Measurements from ENCODE around the gene CHCHD4.
A peak's percentile ranks its signal among the peaks of the same experiment; 100 is the strongest.
"Not testable (repeated sequence)": the region's sequence is repeated elsewhere in the genome, so short reads cannot be mapped to it uniquely, and the experiment has no call there.

The CHCHD4 gene

DNA sequence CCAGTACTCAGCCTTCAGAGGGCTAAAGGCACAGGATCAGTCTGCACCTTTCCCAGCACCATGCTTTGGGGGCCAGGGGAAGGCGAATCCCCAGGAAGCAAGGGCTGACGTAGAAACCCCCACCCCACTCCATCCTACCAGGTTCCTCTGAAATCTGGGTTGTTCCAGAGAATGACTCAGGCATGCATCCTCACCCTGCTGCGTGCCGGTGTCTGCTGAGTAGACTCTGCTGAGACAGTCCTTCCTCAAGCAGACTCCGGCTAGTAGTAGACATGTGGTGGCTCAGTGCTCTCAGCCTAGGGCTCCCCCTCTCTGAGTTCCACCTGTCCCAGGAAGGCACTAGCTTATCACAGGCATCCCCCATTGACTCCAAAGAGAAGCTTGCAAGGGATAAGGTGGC lies 9.2 kb upstream of the CHCHD4 start:
- no peak for DNase-seq

DNA sequence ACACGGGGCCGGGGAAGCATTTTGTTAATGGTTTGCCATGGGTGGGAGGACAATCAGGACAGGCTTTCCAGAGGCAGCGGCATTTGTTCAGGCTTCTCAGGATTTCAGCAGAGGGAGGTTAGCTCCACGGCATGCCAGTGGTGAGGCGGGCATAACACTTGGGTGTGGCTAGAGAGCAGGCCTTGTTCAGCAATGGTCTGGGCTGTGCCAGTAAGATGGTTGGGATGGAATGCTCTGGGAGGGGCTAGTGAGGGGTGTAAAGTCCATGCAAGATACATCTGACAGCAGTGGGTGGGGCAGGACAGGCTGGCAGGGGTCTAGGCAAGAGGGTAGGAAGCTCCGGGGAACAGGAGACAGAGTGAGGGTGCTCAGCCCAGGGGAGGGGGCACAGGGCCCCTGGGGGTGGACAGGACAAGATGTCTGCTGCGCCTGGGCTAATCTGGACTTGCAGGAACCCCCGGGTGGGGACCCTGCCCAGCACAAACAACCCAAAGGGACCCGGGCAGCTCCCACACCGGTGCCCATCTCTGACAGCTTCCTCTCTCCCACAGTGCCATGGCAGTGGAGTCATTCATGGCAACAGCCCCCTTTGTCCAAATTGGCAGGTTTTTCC lies 8.6 kb upstream of the CHCHD4 start:
- no peak for DNase-seq

DNA sequence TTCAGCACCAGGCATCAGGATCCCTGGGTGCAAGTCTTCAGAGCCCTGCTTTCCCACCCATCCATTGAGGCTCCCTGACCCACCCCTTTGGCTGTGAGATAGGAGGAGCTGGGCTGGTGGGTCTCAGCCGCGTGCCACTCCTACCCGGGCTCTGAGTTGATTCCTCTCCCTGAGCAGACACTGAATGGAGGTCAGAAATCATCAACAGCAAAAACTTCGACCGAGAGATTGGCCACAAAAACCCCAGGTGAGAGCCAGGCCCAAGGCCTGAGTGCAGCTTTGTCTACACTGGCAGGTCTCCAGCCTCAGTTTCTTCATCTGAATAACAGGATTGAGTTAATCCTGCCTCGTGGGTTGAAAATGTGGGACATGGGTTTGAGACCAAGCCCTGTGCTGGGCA lies 8.0 kb upstream of the CHCHD4 start:
- no peak for DNase-seq

DNA sequence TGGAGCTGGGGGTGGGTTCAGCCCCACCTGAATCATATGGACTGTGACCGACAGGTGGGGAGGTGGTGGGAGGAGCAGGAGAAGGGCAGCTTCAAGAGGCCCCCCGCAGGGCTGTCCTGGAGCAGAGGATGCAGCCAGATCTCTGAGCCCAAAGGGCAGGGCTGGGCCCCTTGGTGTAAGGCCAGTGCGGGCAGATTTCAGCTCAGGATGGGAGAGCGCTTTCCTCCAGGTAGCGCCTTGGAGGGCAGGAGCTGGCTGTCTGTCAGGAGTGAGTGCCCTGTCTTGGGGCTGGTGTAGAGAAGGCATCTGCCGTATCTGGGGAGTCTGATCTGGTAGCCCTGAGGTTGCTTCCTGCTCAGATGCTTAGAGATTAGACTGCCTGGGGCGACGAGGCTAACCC lies 7.5 kb upstream of the CHCHD4 start:
- DNase-seq, result no peak

DNA sequence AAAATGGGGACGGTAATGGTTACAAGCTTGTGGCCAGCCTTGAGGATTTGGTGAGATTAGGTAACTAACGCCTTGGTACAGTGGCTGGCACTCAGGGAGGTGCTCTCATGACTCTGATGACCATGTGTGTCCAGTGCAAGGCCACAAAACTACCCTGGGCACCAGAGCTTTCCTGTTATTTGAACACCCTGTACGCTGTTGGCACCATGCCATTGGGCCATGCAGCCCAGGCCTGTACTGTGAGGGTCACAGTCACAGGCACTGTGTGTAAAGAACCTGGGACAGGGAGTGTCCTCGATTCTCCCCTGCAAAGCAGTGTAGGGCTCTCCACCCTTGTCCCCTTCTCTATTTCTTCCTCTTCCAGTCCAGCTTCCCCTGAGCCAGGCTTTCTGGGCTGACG lies 6.5 kb upstream of the CHCHD4 start:
- no peak for DNase-seq

DNA sequence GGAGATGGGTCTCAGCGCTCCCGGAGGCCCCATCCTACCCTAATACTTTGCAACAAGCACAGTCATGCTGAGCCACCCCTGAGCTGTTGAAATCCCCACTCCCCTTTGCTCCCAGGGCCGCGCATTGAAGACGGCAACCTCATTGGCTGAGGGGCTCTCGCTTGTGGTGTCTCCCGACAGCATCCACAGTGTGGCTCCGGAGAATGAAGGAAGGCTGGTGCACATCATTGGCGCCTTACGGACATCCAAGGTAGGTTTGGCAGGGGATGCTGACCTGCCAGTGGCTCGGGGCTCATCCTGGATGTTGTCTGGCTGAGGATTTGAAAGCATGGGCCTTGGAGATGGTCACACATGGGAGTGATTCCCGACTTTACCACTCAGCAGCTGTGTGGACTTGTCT lies 6.0 kb upstream of the CHCHD4 start:
- no peak for DNase-seq

DNA sequence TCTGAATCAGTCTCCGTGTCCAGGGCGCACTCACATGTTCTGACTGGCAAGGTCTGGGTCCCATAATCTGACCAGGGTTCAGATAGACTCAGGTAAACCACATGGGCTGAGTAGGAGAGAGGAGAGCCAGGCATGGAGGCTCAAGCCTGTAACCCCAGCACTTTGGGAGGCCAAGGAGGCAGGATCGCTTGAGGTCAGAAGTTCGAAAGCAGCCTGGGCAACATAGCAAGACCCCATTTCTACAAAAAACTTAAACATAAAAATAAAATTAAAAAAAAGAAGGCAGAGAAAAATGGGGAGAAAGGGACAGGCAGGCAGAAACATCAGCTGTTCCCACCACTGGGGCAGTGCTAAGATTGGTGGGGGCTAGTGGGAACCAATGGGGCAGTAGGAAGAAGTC lies 5.6 kb upstream of the CHCHD4 start:
- no peak for DNase-seq

DNA sequence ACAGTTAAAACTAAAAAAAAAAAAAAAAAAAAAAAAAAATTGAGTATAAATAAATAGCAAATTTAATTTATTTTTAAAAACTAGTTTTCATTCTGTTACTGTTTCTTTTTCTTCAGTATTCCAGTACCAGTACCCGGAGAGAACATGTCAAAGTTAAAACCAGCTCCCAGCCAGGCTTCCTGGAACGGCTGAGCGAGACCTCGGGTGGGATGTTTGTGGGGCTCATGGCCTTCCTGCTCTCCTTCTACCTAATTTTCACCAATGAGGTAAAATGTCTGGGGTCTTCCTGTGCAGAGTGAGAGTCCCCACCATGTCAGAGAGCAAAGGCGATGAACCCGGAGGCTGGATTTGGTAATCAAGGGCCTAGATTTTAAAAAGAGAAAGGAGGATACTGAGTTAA lies 4.6 kb upstream of the CHCHD4 start:
- no peak for DNase-seq

DNA sequence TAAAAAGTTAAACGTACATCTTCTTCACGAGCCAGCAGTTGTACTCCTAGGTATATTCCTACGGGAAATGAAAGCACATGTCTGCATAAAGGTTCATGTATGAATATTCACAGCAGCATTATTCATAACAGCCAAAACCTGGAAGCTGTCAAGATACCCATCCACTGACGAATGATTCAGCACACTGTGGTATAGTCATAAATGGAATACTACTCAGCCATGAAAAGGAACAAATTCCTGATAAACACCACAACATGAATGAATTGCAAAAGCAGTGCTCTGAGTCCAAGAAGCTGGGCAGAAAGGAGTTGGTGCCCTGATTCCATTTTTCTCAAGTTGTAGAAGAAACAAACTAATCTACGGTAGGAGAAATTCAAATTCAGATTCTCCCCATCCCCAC lies 4.1 kb upstream of the CHCHD4 start:
- DNase-seq, result no peak

DNA sequence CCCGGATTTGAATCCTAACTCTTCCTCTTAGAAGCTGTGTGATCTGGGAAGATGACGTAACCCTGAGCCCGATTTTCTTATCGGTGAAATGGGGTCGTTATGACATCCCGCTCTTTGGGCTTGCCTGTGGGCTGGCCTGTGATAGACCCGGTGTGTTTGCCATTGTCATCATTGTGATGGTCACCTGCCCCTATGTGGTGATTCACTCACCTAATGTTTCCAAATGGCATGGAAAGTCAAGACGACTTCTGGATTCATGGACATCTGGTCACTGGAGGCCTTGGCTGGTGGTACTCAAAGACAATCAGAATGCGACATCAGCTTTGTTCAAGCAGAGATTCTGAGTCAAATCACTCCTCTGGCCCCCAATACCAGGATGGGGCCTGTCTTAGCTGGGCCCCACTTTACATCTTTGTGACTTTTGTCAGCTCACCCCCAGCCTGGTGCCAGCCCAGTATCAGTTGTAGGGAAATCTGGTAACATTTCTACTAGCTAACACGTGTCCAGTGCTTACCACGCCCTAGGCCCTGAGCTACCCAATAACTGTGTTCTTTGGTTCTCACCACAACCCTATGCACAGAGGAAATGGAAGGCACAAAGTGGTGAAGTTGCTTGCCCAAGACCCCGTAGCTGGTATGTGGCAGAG lies 3.0 kb upstream of the CHCHD4 start:
- DNase-seq, result no peak

DNA sequence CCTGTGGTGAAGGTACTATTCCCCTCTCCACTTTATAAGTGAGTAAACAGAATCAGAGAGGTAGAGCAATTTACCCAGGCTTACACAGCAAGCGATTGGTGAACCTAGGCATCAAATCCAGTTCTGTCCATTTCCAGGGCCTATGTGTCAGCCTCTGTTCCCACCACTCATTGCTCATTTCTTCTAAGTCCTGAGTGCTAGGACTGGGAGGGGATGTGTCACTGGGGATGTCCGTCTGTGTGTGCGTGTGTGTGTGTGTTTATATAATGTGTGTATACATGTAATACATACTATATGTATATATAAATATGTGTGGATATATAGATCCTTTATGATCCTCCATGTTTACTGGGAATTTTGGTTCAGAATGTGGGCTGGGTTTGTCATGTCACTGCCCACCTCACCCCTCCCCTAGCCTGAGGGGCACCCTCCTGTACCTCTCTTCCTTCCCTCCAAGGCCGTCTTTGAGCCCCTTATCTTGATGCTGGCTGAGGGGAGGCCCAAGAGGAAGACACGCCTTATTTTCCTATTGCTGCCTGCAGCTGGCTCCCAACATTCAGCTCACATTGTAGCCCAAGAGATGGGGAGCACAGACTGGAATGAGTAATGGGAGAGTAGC lies 2.3 kb upstream of the CHCHD4 start:
- no peak for DNase-seq

DNA sequence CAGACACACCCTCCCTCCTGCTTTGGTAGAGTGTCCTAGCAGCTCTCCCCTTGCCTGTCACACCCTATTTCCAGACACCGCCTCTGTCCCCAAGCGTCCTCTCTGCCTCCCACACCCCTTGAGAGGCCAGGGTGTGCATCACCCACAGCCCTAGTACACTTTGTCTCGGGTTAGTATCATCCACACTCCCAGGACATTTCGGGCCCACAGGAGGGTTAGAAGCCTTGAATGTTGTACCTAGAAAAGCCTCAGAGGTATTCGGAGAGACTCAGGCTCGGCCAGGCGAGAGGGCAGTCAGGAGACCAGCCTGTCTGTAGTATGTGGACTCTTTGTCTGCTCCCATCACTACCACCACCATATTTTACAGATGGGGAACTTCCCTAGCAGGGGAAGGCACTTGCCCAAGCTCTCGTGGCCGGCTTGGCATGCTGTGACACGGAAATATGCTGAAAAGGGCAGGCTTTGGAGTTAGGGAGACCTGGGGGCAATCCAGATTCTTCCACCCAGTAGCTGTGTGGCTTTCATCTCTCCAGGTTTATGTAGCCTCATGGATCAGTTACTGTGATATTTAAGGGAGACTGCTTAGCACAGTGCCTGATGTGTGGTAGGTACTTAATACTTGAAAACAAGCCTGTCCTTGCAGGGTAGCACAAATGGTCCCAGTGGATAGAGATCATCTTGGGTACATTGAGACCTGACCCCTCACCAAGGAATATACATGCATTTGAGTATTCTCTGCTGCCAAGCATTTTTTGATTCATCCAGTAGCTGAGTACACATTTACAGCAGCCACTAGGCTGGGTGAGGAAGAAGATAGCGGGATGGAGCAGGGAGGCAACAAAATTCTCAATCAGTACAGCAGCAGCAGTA lies 1.6 kb upstream of the CHCHD4 start:
- no peak for DNase-seq

DNA sequence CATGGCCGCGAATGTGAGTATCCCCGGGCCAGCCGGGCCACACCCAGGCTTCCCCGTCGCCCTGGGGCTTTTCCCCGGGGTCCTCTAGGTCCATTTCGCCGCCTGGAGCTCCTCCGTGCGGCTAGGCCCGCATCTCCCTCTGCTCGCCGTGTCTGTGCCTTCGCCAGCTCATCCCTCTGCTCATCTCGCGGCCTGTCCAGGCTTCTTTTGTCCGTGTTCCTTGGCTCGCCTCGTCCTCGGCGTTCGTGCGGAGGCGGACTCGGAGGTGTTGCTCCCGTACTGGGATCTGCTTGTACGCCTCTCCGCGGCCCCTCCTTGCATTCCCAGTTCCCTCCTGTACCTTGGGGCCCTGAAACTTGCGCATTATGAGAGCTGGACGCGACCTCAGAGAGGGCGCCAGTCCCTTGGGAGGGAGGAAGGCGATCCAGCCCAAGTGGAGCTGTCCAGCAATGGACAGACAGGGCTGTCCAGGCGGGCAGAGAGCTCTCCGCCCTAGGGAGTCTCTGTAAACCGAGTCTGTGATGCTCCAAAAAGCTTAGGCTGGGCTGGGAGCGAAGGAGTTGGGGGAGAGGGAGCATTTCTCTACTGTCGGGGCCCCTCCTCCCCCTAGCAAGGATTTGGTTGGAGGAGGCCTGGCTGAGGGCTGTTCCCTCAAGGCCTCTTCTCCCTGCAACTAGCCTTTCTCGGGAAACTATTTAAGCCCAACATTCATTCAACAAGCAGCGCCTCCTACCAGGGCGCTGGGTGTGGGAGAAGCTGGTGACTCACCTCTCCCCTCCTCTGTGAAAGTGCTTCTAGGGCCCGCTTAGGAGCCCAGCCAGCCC lies 735 bp upstream of the CHCHD4 start:
- peak; percentile 97 for DNase-seq

DNA sequence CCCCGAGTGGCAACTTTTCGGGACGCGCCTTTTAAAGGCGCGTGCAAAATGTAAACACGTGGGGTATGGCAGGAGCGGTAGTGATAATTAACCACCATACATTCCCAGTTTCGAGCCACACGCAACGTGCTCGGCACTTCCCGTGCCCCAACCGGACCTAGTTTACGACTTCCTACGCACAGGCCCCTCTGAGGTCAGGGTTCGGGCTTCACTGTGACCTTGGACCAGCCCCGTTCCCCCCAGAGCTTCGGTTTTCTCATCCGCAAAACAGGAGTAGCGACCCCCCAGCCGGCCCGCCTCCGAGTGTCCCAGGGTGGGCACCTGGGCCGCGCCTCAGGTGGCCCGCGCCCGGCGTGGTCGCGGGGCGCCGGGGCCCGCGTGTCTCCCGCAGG lies 451 bp downstream of the CHCHD4 start:
- peak; percentile 53 for DNase-seq

DNA sequence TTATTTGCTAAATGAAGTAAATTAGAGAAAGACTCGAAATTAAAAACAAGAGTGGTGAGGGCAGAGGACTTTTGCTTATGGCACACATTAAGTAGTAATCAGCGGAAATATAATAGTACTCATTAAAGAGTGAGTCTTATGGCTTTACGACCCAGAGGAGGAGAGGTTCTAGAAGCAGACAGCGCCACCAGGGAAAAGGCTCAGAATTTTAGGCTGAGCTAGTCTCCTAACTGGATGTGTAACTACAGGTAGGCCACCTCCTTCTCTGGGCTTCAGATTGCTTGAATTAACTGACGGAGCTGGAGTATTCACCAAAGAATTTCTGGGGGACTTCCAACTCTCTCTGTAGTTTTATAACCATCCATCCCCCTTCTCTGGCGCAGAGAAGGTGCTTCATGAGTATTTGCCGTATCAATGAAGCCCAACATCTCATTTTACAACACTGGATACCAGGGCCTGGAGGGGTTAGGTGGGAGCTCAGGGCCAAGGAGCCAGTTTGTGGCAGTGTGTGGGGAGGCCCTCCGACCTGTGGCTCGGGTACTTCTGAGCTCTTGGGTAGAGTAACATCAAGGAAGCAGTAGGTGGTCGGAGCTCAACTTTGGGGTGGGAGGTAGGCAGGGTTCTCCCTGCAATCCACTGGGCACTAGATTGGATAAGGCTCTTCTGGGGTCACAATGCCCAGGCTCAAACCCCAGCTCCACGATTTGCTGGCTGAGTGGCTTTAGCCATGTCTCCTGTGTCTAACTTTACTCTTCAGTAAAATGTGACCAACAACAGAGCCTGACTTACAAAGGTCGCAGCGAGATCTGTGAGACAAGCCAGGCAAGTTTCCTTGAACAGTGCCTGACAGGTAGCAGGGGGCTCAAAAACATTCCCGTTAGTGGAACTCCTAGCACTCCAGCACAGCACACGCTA lies 1.1 kb downstream of the CHCHD4 start:
- no peak for DNase-seq

DNA sequence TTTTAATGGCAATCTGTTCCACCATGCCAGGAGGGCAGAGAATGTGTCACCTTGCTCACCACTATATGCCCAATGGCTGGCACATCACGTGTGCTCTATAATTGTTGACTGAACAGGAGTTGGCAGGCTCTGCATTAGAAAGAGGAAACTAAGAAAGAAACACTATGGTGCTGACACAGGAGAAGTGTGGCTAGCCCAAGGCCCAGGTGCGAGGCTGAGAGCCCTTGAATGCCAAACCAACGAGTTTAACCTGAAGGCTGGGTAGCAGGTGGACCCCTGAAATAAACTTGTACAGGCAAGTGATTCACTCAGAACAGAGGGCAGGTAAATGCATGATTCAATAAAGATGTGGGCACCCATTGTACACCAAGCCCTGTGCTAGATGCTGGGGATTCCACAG lies 2.4 kb downstream of the CHCHD4 start:
- DNase-seq, result no peak

DNA sequence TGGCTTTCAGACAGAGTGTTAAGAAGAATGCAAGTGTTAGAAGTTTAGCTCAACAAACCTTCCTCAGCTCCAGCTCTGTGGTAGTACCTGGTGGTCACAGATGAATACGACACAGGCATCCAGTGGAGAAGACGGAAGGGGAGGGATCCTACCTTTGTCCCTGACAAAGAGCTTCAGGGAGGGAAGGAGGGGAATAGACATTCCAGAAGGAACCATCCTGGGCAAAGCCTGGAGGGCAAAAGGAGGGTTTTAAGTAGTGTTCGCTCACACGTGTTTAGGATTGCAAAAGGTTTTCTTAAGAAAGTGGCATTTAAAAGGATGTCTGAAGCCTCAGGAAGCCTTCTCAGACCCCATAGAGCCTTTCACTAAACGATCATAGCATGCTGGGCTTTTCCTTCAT lies 2.8 kb downstream of the CHCHD4 start:
- no peak for DNase-seq

DNA sequence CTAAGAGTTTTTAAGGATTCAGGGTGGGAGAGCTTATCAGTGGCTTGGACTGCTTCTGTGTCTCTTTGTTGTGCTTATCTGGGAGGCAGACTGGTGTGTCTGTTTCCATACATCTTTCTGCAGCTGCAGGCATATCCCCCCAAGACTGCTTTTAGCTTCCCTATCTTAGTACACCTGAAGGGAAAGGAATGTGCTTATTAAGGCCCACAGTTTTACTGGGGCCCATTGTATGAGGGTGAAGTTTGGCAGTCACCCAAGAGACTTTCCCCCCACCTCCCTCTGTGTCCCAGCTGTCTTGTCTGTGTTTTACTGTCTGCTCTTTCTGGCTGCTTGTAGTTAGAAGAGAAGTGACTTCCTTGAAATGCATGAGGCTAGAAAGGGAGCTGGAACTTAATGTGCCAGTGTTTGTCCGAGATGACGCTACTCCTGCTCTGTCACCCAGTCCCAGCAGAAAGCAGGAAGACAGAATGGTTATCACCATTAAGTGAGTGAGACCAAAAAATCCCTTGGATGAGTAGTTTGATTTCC lies 3.7 kb downstream of the CHCHD4 start:
- DNase-seq, result not testable (repeated sequence)

DNA sequence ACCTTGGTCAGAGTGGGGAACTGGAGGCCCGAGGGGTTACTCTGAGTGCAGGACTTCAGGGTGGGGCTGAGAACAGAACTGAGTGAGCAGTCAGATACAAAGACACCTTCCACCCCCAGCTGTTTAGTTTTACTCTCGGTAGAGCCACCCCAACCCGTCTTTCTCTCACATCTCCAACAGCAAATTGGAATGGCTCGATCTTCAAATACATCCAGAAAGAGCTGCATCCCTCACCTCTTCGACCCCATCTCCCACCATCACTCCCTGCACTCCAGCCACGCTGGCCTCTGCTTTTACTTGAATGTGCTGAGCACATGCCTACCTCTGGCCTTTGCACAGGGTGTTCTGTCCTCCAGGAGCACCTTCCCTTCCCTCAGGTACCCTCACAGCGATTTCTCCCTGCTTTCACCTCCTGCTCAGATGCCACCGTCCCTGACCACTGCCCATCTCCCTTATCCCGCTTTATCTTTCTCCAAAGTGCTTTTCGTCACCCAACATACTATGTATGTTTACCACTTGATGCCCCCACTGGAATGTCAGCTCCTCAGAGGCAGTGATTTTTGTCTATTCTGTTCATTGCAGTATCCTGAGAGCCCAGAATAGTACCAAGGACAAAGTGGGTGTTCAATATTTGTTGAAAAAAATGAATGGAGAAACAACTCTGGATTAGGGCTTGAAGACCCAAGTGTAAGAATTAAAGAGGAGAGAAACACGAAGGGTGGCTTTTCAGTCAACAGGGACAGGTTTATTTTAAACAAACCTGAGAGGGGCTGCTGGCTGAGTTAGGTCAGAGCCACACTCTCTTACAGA lies 4.4 kb downstream of the CHCHD4 start:
- DNase-seq, result no peak

DNA sequence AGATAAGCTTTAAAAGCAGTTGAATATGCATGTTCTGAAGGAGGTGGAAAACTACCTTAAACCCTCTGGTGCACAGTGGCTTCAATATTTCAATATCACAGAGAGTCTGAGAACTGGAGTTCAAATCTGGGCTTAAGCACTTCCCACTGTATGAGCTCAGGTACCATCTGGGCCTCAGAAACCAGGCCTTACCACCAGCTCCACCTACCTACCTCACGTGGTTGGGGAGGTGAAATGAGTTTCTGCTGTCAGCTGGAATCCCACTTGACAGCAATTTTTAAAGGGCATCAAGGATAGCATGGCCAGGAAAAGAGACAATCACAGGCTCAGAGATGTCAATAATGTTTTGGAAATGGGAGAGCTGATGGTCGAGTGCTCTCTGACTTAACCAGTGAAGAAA lies 5.0 kb downstream of the CHCHD4 start:
- no peak for DNase-seq

Measured in fibroblast of skin of right biceps (primary cell).